CD4-positive, alpha-beta T cell treated with Interleukin-21 for 1 hour (primary cell): ENCODE measurements around the gene CXCL6.

Experiments used
- DNase-seq: peaks from one replicate; pipeline ENCODE4 v3.0.0-alpha.2; 2020

CXCL6 gene

DNA sequence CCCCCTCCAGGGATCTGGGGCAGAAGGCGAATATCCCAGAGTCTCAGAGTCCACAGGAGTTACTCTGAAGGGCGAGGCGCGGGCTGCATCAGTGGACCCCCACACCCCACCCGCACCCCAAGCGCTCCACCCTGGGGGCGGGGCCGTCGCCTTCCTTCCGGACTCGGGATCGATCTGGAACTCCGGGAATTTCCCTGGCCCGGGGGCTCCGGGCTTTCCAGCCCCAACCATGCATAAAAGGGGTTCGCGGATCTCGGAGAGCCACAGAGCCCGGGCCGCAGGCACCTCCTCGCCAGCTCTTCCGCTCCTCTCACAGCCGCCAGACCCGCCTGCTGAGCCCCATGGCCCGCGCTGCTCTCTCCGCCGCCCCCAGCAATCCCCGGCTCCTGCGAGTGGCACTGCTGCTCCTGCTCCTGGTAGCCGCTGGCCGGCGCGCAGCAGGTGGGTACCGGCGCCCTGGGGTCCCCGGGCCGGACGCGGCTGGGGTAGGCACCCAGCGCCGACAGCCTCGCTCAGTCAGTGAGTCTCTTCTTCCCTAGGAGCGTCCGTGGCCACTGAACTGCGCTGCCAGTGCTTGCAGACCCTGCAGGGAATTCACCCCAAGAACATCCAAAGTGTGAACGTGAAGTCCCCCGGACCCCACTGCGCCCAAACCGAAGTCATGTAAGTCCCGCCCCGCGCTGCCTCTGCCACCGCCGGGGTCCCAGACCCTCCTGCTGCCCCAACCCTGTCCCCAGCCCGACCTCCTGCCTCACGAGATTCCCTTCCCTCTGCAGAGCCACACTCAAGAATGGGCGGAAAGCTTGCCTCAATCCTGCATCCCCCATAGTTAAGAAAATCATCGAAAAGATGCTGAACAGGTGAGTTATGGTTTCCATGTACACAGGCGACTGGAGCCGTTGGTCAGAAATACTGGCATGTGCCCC lies 32.9 kb downstream of the CXCL6 start, which contains the start of gene CXCL1:
Gene CXCL1 (plus strand): TSS at position 264 of the 926 bp plus-strand sequence. CDS start 78 bp downstream, at position 342.
- no peak for DNase-seq

DNA sequence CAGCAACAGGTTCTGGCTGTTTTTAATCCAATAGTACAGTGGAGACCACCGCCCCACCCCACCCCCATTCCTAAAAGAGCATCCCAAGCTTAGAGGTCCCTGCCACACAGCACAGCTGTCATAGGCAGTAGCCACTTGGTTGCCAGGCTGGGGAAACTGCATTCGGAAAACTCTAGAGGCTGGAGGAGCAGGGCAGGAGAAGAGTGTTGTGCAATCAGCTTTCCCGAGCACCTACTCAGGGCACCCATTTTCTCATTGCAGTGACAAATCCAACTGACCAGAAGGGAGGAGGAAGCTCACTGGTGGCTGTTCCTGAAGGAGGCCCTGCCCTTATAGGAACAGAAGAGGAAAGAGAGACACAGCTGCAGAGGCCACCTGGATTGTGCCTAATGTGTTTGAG lies 33.8 kb downstream of the CXCL6 start:
- DNase-seq: no peak

DNA sequence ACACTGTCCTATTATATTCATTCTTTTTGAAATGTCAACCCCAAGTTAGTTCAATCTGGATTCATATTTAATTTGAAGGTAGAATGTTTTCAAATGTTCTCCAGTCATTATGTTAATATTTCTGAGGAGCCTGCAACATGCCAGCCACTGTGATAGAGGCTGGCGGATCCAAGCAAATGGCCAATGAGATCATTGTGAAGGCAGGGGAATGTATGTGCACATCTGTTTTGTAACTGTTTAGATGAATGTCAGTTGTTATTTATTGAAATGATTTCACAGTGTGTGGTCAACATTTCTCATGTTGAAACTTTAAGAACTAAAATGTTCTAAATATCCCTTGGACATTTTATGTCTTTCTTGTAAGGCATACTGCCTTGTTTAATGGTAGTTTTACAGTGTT lies 34.3 kb downstream of the CXCL6 start:
- DNase-seq: no peak

DNA sequence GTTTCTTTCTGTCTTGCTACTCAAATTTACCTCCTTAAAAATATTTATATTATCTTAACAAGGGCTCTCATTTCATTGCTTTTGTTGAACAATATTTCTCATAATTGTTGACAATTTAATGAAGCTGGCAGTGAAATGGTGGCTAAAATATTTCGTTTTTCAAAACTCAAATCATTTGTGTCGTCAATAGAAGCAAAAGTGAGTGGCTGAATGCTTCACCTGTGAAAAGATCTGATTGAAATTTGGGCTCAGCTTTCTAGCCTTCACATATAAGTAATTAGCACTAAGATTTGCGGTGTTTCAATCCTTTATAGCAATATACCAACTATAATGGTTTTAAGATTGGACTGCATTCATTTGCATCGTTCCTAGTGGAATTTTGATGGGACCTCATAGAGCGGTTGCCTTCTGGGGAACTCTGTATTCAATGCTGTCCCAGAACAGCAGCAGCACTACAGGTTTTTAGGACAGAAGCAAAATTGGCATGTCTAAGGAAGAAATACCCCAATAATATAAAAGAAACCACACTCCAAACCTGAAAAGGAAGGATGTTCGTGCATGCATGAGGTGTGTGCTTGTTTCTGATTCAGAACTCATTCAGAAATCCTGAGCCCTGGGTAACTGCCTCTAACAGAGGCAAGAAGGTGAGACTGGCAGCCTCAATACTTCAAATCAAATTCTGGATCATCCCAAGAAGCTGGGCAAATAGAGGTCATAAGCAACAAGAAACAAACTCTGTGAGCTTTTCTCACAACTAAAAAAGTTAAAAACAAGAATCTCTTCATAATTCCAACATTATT lies 35.2 kb downstream of the CXCL6 start:
- DNase-seq: no peak

DNA sequence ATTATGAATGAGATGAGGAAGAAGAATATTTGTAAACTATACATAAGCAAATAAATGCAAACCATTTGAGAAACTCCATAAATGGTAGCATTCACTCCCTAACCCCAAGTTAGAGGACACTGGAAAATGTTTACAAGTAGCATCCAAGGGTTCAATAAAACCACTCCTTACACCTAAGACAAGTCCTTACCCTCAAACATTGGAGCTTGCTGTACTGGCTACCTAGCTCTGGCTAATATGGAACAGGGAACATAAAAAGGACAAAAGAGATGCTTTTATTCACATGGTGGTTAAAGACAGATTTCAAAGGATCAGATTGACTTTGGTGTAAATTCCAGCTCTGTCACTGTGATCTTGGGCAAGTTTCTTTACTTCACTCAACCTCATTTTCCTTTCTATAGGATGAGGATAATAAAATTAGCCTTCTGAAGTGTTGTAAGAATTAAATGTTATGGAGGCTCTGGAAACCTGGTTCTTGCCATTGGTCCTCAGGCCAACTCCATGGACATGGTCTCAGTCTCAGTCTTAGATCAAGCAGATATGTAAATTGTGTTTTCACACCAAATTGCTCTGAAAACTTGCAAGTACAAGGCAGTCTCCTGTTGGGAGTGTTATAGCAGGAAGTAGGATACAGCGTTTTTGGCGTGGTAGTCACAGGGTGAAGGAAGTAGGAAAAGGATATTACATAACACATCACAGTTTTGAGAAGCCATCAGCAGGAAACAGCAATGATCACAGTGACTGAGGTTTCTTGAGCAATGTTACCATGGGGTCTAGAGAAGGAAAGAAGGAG lies 36.0 kb downstream of the CXCL6 start:
- no peak for DNase-seq

DNA sequence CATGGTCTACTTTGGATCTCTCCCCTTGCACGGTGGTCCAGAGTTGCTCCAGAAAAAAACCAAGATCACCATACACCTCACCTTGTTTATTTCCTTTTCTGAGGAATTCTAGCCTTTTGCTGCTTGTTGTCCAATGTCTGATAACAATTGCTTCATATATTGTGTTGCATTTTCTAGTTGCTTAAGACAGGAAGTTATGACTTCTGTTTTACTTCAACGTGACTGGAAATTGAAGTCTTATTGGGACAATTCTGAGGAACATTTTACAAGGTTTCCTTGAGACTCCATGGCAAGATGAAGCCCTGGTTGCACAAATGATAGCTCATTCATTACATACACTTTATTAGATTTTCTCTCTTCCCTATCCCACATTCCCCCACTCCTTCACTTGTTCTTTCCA lies 37.9 kb downstream of the CXCL6 start:
- no peak for DNase-seq

DNA sequence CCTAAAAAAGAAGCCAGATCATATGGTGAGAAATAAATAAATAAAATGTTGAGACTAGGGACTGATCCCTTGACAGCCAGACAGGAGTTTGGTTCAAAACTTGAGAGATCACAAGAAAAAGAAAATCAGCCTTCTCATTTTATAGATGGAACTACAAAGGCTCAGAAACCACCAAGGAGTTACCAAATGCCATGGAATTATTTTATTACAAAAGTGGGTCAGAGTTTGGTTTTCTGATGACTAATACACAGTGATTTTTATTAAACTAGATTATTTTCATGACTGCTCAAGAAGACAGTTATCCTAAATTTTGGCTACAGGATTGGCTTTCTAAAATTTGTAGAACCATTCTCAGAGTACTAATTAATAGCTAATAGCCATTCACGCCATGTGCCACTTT lies 38.9 kb downstream of the CXCL6 start:
- DNase-seq: no peak

DNA sequence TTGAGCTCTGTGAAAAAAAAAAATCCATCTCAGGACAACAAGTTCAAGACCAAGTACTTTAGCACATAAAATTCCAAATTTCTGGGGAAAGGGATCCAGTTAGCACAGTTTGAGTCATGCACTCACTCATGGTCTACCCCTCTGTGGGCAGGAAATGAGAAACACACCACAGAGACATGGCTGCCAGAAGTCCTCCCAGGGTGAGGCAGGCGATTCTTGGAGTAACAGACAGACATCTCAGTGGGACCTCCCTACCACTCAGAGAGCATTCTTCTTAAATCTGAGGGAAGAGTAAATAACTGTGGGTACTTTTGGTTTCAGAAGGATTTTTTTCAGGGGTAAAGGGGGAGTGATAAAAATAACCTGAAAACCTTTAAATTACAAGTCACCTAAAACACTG lies 46.8 kb downstream of the CXCL6 start:
- DNase-seq: no peak

DNA sequence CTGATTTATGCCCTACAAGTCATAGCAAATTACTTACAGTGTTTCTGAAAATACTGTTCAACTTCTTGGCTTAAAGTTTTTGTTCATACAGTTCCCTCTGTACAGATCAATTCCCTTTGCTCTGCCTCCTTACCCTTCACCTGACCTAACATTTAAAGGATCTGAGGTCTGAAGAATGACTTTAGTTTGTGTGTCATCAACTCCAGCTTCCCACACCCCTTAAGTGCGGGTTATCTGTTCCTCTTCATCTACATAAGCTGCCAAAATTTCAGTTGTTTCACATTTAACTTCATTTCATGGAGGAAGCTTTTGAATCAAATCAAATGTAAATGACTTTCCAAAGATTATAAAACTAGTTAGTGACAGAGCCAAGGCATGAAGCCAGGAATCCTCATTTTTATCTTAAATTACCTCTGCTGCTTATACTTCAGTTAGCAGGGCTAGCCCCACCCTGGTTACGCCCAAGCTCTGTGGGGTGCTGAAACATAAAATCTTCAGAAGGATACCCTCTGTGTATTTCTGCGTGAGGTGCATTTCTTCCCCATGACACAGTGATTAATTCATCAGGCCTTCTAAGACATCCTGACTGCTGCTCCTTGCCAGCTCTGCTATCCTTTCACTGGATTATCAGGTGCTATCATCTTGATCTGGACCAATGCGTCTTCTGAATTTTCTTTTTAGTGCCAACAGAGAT lies 49.2 kb downstream of the CXCL6 start:
- no peak for DNase-seq
